Measurements from ENCODE around the gene IL22RA1.

DNA sequence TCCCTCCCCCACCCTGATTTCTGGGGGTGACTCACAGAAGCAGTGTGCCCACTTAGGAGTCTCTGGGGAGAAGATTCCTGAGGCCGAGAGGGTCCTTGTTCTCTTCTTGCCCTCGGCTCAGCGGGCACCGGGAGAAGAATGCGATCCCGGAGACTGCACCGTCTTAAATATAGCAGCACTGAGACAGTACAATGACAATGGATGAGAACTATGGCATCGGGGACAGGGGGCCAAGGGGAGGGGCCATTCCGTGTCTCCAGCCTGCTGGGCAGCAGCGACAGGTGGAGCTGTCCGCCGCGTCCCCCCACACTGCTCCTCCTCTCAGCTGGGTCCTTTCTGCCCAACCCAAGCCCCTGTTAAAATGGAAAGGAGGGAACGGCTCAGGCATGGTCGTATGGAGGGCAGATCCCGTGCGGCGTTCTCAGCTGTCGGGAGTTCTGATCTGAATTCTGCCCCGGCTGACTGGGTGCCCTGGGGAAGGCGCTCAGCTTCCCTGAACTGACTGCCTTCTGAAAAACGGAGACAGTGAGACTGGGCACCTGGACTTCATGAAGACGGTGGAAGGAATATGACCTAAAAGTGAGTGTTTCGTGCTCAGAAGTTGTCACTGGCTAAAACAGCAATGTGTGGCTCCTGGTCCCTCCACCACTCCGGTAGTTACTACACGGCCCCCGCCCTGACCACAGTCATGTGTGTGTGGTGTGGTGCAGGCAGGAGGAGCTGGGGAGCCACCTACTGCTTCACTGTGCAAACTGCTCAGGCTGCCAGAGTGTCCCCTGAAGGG, 30.8 kb downstream of the IL22RA1 start, which contains the start of gene MYOM3:
- no peak for TF ChIP-seq GATAD2B (conservative IDR thresholded peaks at IDR 0.05; ENCODE audit: low read depth)
- no peak for TF ChIP-seq POLR2AphosphoS5 (IDR thresholded peaks at IDR 0.05; ENCODE audit: low read length)
- TF ChIP-seq, protein P1, sequence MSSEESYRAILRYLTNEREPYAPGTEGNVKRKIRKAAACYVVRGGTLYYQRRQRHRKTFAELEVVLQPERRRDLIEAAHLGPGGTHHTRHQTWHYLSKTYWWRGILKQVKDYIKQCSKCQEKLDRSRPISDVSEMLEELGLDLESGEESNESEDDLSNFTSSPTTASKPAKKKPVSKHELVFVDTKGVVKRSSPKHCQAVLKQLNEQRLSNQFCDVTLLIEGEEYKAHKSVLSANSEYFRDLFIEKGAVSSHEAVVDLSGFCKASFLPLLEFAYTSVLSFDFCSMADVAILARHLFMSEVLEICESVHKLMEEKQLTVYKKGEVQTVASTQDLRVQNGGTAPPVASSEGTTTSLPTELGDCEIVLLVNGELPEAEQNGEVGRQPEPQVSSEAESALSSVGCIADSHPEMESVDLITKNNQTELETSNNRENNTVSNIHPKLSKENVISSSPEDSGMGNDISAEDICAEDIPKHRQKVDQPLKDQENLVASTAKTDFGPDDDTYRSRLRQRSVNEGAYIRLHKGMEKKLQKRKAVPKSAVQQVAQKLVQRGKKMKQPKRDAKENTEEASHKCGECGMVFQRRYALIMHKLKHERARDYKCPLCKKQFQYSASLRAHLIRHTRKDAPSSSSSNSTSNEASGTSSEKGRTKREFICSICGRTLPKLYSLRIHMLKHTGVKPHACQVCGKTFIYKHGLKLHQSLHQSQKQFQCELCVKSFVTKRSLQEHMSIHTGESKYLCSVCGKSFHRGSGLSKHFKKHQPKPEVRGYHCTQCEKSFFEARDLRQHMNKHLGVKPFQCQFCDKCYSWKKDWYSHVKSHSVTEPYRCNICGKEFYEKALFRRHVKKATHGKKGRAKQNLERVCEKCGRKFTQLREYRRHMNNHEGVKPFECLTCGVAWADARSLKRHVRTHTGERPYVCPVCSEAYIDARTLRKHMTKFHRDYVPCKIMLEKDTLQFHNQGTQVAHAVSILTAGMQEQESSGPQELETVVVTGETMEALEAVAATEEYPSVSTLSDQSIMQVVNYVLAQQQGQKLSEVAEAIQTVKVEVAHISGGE (CRISPR knock-in tag; IDR thresholded peaks at IDR 0.05), result no peak
- TF ChIP-seq, protein P2, sequence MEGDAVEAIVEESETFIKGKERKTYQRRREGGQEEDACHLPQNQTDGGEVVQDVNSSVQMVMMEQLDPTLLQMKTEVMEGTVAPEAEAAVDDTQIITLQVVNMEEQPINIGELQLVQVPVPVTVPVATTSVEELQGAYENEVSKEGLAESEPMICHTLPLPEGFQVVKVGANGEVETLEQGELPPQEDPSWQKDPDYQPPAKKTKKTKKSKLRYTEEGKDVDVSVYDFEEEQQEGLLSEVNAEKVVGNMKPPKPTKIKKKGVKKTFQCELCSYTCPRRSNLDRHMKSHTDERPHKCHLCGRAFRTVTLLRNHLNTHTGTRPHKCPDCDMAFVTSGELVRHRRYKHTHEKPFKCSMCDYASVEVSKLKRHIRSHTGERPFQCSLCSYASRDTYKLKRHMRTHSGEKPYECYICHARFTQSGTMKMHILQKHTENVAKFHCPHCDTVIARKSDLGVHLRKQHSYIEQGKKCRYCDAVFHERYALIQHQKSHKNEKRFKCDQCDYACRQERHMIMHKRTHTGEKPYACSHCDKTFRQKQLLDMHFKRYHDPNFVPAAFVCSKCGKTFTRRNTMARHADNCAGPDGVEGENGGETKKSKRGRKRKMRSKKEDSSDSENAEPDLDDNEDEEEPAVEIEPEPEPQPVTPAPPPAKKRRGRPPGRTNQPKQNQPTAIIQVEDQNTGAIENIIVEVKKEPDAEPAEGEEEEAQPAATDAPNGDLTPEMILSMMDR (IDR thresholded peaks at IDR 0.05 in 2 of 3, conservative IDR thresholded peaks at IDR 0.05 in 1 of 3; ENCODE audit: control insufficient read depth in 2 of 3, extremely low read depth in 1 of 3, insufficient read depth in 1 of 3, low read depth in 3 of 3, low read length in 3 of 3), result peak; percentile 42 to 70 (median 52); a peak in 5 of 6 replicates
- TF ChIP-seq MXI1 (IDR thresholded peaks at IDR 0.05; ENCODE audit: low read depth, low read length), result no peak
- no peak for TF ChIP-seq SMARCA5 (IDR thresholded peaks at IDR 0.05)
- no peak for TF ChIP-seq EZH2 (IDR thresholded peaks at IDR 0.05; ENCODE audit: borderline replicate concordance, control insufficient read depth, low read depth, low read length)
- TF ChIP-seq MTA3 (IDR thresholded peaks at IDR 0.05; ENCODE audit: borderline replicate concordance, low read length), result no peak
- TF ChIP-seq, protein P3, sequence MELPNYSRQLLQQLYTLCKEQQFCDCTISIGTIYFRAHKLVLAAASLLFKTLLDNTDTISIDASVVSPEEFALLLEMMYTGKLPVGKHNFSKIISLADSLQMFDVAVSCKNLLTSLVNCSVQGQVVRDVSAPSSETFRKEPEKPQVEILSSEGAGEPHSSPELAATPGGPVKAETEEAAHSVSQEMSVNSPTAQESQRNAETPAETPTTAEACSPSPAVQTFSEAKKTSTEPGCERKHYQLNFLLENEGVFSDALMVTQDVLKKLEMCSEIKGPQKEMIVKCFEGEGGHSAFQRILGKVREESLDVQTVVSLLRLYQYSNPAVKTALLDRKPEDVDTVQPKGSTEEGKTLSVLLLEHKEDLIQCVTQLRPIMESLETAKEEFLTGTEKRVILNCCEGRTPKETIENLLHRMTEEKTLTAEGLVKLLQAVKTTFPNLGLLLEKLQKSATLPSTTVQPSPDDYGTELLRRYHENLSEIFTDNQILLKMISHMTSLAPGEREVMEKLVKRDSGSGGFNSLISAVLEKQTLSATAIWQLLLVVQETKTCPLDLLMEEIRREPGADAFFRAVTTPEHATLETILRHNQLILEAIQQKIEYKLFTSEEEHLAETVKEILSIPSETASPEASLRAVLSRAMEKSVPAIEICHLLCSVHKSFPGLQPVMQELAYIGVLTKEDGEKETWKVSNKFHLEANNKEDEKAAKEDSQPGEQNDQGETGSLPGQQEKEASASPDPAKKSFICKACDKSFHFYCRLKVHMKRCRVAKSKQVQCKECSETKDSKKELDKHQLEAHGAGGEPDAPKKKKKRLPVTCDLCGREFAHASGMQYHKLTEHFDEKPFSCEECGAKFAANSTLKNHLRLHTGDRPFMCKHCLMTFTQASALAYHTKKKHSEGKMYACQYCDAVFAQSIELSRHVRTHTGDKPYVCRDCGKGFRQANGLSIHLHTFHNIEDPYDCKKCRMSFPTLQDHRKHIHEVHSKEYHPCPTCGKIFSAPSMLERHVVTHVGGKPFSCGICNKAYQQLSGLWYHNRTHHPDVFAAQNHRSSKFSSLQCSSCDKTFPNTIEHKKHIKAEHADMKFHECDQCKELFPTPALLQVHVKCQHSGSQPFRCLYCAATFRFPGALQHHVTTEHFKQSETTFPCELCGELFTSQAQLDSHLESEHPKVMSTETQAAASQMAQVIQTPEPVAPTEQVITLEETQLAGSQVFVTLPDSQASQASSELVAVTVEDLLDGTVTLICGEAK (IDR thresholded peaks at IDR 0.05; ENCODE audit: borderline replicate concordance), result no peak
